Renal pelvis (tissue), 12 donors: Measurements from ENCODE around the gene ANGEL2. TPM values are rescaled to one million over a fixed set of nuclear protein-coding genes. Genes with fewer than 3 reads are reported as not detected.
"Not testable (repeated sequence)": the region's sequence is repeated elsewhere in the genome, so short reads cannot be mapped to it uniquely, and the experiment has no call there.

Source experiments
- DNase-seq: peaks from one replicate; pipeline ENCODE4 v3.0.0-alpha.2; 2013
- long read RNA-seq, 16 experiments: transcript quantifications; one replicate each; lab custom pipeline, GENCODE V29; 2026
- polyA plus RNA-seq, 3 donors: library from polyadenylated mRNA; unstranded; fragments of 120-200 nt; gene quantifications; one replicate each; pipeline ENCODE4 v1.2.1, GENCODE V29; 2013; ENCODE audit not compliant: insufficient read length in 3 of 3

The ANGEL2 gene, protein sequence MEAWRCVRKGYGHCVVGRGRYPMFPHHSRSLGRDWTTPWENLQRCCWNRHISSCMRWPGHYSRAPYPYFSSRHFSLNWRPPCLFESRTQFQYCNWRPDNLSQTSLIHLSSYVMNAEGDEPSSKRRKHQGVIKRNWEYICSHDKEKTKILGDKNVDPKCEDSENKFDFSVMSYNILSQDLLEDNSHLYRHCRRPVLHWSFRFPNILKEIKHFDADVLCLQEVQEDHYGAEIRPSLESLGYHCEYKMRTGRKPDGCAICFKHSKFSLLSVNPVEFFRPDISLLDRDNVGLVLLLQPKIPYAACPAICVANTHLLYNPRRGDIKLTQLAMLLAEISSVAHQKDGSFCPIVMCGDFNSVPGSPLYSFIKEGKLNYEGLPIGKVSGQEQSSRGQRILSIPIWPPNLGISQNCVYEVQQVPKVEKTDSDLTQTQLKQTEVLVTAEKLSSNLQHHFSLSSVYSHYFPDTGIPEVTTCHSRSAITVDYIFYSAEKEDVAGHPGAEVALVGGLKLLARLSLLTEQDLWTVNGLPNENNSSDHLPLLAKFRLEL
- polyA plus RNA-seq: 10 to 100 TPM; 29.1 to 50.7 (median 48.1) TPM
- long read RNA-seq, donor 1: 0 reads
- long read RNA-seq, donor 2, full-length matches to known transcripts: 5 of 5 reads
- long read RNA-seq, donor 2, partial matches to known transcripts: 0 of 5 reads
- long read RNA-seq, donor 2, other reads (novel, unspliced or antisense): 0 of 5 reads
- long read RNA-seq, donor 3, full-length matches to known transcripts: 3 of 3 reads
- long read RNA-seq, donor 3, partial matches to known transcripts: 0 of 3 reads
- long read RNA-seq, donor 3, other reads (novel, unspliced or antisense): 0 of 3 reads
- long read RNA-seq, donor 4, full-length matches to known transcripts: 6 of 6 reads
- long read RNA-seq, donor 4, partial matches to known transcripts: 0 of 6 reads
- long read RNA-seq, donor 4, other reads (novel, unspliced or antisense): 0 of 6 reads
- long read RNA-seq, donor 5, full-length matches to known transcripts: 1 of 1 reads
- long read RNA-seq, donor 5, partial matches to known transcripts: 0 of 1 reads
- long read RNA-seq, donor 5, other reads (novel, unspliced or antisense): 0 of 1 reads
- long read RNA-seq, donor 6, full-length matches to known transcripts: 9 of 9 reads
- long read RNA-seq, donor 6, partial matches to known transcripts: 0 of 9 reads
- long read RNA-seq, donor 6, other reads (novel, unspliced or antisense): 0 of 9 reads
- long read RNA-seq, donor 7, partial matches to known transcripts: 0 of 1 reads
- long read RNA-seq, donor 7, other reads (novel, unspliced or antisense): 0 of 1 reads
- long read RNA-seq, donor 8, full-length matches to known transcripts: 1 of 1 reads
- long read RNA-seq, donor 8, partial matches to known transcripts: 0 of 1 reads
- long read RNA-seq, donor 8, other reads (novel, unspliced or antisense): 0 of 1 reads
- long read RNA-seq, donor 9, full-length matches to known transcripts: 4 of 4 reads
- long read RNA-seq, donor 9, partial matches to known transcripts: 0 of 4 reads
- long read RNA-seq, donor 9, other reads (novel, unspliced or antisense): 0 of 4 reads
- long read RNA-seq, donor 10, full-length matches to known transcripts: 4 of 4 reads
- long read RNA-seq, donor 10, partial matches to known transcripts: 0 of 4 reads
- long read RNA-seq, donor 10, other reads (novel, unspliced or antisense): 0 of 4 reads
- long read RNA-seq, donor 11, full-length matches to known transcripts: 3 of 3 reads
- long read RNA-seq, donor 11, partial matches to known transcripts: 0 of 3 reads
- long read RNA-seq, donor 11, other reads (novel, unspliced or antisense): 0 of 3 reads
- long read RNA-seq, donor 12, full-length matches to known transcripts: 4 of 9 reads
- long read RNA-seq, donor 12, partial matches to known transcripts: 5 of 9 reads
- long read RNA-seq, donor 12, other reads (novel, unspliced or antisense): 0 of 9 reads
- long read RNA-seq, donor 13, partial matches to known transcripts: 0 of 2 reads
- long read RNA-seq, donor 13, other reads (novel, unspliced or antisense): 0 of 2 reads
- long read RNA-seq, donor 14: 0 reads
- long read RNA-seq, donor 15, full-length matches to known transcripts: 6 of 6 reads
- long read RNA-seq, donor 15, partial matches to known transcripts: 0 of 6 reads
- long read RNA-seq, donor 15, other reads (novel, unspliced or antisense): 0 of 6 reads
- long read RNA-seq, donor 16, partial matches to known transcripts: 0 of 1 reads
- long read RNA-seq, donor 16, other reads (novel, unspliced or antisense): 0 of 1 reads

DNA sequence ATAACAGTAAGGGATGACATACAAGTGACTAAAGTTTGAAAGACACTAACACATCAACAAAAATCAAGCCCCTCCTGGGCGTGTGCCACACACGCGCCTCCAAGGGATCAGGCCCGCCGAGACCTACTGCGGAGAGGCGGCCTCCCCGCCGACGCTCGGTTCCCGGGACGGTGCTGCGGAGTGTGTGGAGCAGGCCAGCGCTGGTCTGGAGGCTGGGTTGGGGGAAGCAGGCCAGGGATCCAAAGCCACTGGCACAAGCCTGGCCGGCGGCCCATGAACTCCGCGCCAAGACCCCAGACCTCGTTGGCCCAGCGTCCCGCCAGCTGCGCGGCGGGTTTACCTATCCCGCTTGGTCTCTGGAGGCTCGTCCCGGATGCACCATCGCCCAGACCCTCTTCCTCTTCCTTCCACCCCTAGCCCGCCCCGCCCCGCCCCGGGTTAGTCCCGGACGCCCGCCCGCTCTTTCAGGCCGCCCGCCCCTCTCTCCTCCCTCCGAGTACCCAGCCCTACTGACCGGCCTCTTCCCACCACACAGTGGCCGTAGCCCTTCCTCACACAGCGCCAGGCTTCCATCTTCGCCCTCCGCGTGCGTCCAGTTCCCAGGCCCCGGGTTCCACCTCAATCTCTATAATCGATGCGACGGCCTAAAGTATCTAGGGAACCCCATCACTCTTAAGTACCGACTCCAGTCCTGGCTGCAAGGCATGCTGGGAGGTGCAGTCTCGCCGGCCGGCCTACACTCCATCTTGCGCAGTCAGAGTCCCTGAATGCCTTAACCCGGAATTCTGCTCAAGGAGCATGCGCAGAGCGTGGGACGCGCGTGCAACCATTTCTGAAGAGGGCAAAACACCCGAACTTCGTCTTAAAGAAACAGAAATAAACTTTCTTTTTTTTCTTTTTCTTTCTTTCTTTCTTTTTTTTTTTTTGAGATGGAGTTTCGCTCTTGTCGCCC, at the start of gene ANGEL2:
TSS of gene ANGEL2 (minus strand) at position 769 of the 952 bp plus-strand sequence. CDS start at position 573, 196 bp downstream.
- DNase-seq: peak; percentile 98

DNA sequence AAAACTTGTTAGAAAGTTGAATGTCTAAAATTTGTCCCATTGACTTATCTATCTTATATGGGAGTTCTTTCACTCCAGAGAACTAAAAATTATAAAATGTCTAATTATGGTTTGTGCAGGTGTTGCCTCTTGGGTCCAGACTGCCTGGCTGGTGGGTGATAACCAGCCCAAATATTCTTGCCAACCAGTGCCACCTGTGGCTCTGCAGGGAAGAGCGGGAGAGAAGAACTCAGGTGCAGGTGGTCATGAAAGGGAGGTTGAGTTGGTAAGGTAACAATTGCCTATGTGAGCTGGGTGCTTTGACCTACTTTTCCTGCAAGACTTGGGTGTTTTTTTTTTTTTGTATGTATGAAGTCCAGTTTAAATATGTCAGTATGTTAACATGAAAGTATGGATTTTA, 45.6 kb upstream of the ANGEL2 start:
- DNase-seq: no peak

DNA sequence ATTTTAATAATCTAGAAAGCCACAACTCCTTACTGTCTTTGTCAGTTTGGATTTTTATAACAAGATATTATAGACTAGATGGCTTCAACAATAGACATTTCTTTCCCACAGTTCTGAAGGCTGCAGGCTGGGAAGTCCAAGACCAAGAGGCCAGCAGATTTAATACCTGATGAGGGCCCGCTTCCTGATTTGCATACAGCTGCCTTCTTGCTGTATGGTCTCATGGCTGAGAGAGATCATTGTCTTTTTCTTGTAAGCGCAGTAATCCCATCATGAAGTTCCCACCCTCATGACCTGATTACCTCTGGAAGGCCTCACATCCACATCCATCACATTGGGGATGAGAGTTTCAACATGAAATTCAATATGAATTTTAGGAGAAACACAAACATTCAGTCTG, 45.2 kb upstream of the ANGEL2 start:
- DNase-seq: no peak

DNA sequence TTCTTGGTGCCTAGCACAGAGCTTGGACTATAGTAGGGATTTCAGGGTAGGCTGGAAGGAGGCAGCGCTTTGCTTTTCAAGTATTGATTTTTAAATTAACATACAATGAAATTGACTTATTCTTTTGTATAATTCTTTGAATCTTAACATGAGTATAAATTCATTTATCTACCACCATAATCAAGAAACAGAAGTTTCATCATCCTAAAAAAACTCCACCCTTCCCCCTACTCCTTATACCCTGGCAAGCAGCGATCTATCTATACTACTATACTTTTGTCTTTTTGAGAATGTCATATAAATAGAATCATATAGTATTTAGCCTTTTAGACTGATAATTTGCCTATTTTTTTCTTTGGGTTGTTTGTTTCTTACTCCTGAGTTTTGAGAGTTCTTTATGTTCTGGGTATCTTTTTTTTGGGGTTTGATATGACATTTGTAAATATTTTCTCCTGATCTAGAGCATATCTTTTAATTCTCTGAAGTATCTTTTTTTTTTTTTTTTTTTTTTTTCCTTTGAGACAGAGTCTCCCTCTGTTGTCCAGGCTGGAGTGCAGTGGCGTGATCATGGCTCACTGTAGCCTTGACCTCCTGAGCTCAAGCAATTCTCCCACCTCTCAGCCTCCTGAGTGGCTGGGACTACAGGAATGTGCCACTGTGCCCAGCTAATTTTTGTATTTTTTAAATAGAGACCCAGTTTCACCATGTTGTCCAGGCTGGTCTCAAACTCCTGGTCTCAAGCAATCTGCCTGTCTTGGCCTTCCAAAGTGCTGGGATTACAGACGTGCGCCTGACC, 41.8 kb upstream of the ANGEL2 start:
- DNase-seq: no peak

DNA sequence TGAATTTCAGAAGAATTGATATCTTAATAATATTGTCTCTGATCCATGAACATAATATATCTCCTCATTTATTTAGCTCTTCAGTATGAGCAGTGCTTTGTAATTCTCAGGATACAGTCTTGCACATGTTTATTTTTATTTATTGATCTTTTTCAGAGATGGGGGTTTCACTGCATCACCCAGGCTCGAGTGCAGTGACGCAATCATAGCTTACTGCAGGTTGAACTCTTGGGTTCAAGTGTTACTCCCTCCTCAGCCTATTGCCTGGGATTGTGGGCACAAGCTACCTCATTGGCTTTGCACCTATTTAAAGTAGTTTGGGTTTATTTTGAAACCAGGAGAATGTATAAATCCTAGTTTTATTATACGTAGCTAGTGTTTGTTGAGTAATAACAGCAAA, 40.1 kb upstream of the ANGEL2 start:
- no peak for DNase-seq

DNA sequence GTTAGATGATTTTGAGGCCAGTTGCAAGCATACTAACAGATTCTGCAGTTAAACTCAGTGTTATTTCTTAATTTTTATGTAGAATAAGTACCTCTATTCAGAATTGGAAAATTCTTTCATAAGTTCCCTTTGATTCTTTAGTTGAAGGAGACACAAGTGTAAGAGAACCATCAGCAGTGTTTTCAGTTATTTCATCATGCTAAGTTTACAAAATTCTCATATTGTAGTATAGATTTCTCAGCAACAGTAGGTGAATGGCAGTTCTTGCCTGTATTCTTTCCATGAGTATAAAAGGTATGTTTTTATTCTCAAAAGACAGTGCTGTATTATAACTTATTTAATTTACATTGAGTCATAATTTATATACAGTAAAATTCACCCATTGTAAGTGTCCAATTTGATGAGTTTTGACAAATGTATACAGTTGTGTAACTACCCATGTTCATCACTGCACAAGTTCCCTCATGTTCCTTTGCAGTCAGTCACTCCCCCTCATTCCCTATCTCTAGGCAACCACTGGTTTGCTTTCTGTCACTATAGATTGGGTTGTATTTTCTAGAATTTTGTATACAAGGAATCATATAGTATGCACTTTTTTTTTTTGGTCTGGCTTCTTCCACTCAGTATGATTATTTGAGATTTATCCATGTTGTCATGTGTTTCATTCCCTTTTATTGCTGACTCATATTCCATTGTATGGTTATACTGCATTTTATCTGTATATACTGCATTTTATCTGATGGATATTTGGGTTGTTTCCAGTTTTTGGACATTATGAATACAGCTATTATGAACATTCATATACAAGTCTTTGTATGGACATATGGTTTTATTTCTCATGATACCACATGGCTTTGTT, 39.3 kb upstream of the ANGEL2 start:
- DNase-seq: no peak

DNA sequence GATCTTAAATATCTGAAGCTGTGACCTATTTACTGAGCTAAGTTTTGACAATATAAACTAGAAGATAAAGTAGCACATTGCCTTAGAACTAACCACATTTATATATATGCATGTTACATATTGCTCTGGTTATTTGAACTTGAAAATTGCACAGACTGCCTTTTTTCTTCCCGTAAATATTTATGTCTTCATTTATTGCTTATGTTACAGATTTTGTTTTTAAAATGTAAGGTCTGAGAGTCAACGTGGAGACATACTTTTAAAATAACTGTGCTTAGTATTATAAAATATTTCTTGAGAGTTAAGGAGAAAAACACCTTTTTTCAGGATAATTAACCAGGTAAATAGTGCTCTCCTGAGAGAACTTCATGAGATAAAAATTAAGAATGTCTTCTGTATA, 38.5 kb upstream of the ANGEL2 start:
- no peak for DNase-seq

DNA sequence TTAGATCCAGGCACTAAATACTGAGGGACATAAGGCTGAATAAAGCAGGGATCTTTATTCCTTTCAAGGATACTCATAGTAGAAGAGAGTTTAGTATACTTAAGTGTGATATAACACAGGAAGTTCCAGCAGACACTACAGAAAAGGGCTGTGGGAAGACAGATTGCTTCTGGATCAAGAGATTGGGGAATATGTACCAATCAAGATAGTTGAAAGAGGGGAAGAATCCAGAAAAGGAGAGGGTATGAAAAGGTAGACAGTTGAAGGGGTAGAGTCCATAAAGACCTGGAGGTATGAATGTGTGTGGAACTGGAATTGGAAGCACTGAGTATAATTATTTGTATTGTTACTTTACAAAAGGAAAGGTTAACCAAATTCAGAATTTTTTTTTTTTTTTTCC, 37.8 kb upstream of the ANGEL2 start:
- no peak for DNase-seq

DNA sequence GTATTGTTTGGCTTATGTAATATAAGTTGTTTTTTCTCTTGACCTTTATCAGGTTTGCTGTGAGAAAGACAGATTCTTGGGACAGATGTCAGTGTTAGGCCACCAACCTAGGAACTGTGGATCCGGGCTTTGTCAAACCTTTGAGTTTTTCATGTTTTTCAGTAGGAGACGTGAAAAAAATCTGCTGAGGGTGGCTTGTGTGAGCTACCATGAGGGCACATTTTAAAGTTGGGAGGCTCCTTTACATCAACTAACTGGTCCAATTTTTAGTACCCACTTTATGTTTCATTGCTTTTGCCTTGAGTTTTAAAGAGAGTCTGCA, 36.2 kb upstream of the ANGEL2 start:
- no peak for DNase-seq

DNA sequence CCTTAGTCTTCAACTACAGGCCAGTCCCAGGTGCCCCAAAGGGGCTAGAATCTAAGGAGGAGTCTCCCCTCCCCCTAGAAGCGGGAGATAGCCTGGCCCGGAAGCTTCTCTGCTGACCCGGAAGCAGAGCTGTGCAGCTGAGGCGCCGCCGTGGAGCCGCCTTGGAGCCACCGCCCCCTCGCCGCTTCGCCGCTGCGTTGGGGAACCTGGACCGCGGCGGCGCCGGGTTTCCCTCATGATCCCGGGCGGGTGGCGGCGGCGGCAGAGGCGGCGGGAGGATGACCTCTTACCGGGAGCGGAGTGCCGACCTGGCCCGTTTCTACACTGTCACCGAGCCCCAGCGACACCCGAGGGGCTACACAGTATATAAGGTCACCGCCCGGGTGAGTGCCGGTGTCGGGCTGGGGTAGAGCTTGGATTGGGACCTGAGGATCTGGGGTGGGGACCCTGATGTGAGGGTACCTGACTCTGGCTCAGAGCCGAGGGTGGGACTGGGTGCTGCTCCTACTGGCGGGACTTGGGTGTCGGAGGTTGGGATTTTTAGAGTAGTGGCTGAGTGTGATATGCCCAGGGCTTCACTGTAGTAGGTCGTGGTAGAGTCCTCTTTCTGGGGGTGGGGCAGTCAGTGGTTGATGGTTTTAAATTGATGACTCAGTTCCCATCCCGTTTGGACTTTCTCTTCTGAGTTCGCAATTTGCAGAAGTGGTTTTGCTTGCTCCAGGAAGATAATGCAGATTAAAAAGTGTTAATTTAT, 35.6 kb upstream of the ANGEL2 start, which contains the start of gene RPS6KC1:
TSS of gene RPS6KC1 (plus strand) at position 115 of the 754 bp plus-strand sequence. CDS start at position 279, 164 bp downstream.
- DNase-seq: peak; percentile 76

DNA sequence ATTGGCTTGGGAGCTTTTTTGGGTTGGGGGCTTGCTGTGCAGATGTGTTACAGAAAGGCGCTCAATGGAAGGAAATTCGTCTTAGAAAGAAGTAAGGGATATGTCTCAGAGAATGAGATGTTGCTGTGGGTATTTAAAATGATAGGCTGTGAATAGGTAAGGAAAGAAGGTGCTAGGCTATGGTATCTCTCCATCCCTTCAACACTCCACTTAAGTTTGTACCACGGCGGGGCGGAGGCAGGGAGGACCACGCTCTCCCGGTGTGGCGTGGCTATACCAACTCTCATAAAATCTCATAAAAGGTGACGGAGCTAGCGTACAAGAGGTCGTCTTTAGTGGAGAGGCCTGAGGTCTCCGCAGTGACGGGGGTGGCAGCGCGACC, 35.1 kb upstream of the ANGEL2 start:
- no peak for DNase-seq

DNA sequence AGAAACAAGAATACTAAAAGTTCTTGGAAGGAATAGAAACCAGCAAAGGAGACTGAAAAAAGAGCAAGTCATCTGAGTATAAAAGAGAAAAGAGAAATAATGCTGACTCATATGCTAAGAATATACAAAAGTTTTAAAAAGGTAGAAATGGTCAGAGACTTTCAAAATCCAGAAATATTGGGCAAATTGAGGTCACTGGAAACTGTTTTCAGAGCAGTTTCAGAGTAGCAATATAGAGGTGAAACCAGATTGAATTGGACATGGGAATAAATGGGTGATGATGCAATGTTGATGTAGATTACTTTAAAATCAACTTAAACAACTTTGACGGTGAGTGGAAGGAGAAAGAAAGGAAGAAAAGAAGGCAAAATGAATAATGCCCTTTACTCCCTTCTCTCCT, 33.6 kb upstream of the ANGEL2 start:
- no peak for DNase-seq

DNA sequence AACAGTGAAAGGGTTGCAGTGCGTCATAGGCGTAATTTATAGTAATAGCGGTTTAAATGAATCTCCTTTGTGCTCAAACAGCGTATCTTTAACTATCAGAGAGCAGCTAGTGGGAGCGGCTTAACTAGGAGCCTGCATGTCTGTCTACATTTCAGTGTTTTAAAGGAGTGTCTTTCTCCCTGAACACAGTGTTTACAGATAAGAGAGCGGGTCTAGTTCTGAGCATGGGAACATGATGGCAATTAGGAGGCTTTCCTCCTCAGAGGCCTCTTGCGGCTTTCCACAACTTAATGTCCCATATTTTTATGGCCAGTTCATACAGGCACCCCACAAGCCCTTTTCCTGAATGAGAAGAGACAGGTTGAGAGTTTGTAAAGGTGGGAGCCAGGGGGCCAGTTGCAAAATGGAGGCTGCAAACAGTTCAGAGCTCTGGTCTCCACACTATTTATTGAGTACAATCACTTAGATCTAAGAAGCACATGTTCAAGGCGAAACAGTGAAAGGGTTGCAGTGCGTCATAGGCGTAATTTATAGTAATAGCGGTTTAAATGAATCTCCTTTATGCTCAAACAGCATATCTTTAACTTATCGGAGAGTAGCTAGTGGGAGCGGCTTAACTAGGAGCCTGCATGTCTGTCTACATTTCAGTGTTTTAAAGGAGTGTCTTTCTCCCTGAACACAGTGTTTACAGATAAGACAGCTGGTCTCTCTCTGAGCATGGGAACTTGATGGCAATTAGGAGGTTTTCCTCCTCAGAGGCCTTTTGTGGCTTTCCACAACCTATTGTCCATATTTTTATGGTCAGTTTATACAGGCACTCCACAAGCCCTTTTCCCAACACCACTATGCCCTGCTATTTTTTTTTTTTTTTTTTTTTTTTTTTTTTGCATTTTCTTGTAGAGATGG, 29.9 kb upstream of the ANGEL2 start:
- DNase-seq: not testable (repeated sequence)

DNA sequence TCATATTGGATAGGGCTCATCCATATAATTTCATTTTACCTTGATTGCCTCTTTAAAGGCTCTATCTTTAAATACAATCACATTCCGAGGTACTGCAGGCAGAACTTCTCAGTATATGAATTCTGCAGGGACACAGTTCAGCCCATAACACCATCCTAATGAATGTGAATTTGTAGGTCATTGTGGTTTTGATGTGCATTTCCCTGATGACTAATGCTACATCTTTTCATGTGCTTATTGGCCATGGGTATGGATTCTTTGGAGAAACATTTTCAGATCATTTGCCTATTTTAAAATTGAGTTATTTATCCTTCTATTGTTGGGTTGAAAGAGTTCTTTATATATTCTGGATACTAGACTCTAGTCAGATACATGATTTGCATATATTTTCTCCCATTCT, 25.8 kb upstream of the ANGEL2 start:
- DNase-seq: no peak

DNA sequence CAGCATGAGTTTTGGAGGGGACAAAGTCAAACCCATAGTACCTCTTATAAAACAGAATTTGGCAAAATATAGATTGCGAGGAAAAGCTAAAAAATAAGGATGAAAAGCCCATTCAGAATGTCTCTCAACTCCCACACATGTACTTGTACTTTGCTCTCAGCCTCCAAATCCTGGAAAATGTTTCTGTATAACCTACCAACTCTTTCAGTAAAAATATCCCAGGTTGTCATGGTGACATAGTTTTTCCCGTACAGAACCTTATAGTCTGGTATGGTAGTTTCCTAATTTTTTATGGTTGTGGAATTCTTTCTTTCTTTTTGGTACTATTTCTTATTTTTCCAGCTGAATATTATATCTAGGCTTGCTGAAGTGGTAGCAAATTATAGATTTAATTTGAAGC, 19.9 kb upstream of the ANGEL2 start:
- DNase-seq: no peak
